Endodermal cell (in vitro differentiated cells): ENCODE data around the gene CACNA1D. TPM values are rescaled to one million over a fixed set of nuclear protein-coding genes. Genes with fewer than 3 reads are reported as not detected.

Source experiments
- DNase-seq: peaks from one replicate; pipeline ENCODE4 v3.0.0-alpha.2; 2017
- H3K27ac ChIP-seq: 2 replicates; pipeline ENCODE4 v1.5.1; 2013; ENCODE audit warnings: mild to moderate bottlenecking, low read depth, low read length, moderate library complexity
- H3K27me3 ChIP-seq: 2 replicates; pipeline ENCODE4 v1.6.1; 2013; ENCODE audit warnings: mild to moderate bottlenecking, low read length, moderate library complexity; ENCODE audit not compliant: insufficient read depth, control insufficient read depth, poor library complexity, severe bottlenecking
- H3K36me3 ChIP-seq: 2 replicates; pipeline ENCODE4 v1.7.0; 2013; ENCODE audit warnings: mild to moderate bottlenecking, low read length, moderate library complexity; ENCODE audit not compliant: control insufficient read depth, insufficient read depth
- H3K4me1 ChIP-seq: one replicate; pipeline ENCODE4 v1.7.0; 2013; ENCODE audit warnings: low read length; ENCODE audit not compliant: control insufficient read depth, insufficient read depth
- H3K4me3 ChIP-seq: 2 replicates; pipeline ENCODE4 v1.5.1; 2013; ENCODE audit warnings: mild to moderate bottlenecking, low read length, moderate library complexity
- H3K9ac ChIP-seq: 2 replicates; pipeline ENCODE4 v1.6.1; 2013; ENCODE audit warnings: mild to moderate bottlenecking, low read length, moderate library complexity; ENCODE audit not compliant: poor library complexity, severe bottlenecking; ENCODE audit errors: extremely low read depth
- H3K9me3 ChIP-seq: 2 replicates; pipeline ENCODE4 v1.6.1; 2013; ENCODE audit warnings: mild to moderate bottlenecking, low read length, moderate library complexity; ENCODE audit not compliant: control insufficient read depth
- H3K27ac Mint-ChIP-seq: 2 replicates; pipeline ENCODE4 v1.8.0; 2020; ENCODE audit warnings: mixed read lengths
- H3K27me3 Mint-ChIP-seq: 2 replicates; pipeline ENCODE4 v1.8.0; 2021; ENCODE audit warnings: mild to moderate bottlenecking, mixed read lengths; ENCODE audit not compliant: insufficient read depth
- H3K36me3 Mint-ChIP-seq: 2 replicates; pipeline ENCODE4 v1.8.0; 2020; ENCODE audit warnings: low read depth, mixed read lengths
- H3K4me1 Mint-ChIP-seq: 2 replicates; pipeline ENCODE4 v1.8.0; 2020; ENCODE audit warnings: mixed read lengths
- H3K4me3 Mint-ChIP-seq: 2 replicates; pipeline ENCODE4 v1.8.0; 2020; ENCODE audit warnings: mild to moderate bottlenecking, moderate library complexity, mixed read lengths
- H3K9me3 Mint-ChIP-seq: 2 replicates; pipeline ENCODE4 v1.8.0; 2020; ENCODE audit warnings: mild to moderate bottlenecking, mixed read lengths
- WGBS, 2 experiments: methylation state at CpG; one replicate each; pipeline versions ENCODE4 v1.1.5 to v1.1.7; 2013; ENCODE audit warnings: missing lambda C conversion rate in 2 of 2, mixed read lengths in 1 of 2; ENCODE audit not compliant: insufficient coverage in 1 of 2, insufficient read length in 1 of 2; 5-methylcytosine and 5-hydroxymethylcytosine counted together
- total RNA-seq, 2 donors: library from RNA; stranded (reverse); fragmentation: NEBNext Ultra II Directional in 1 of 2; extraction: Animal tissue kit (Norgen Biotek cat#: 25700) in 1 of 2; gene quantifications; 2 replicates in 1 of 2; 3 replicates in 1 of 2; pipeline ENCODE4 v1.2.1, GENCODE V29; 2021
- TF ChIP-seq, protein P1 (sequence below): fragments of 200-600 bp; sonication (generic); conservative IDR thresholded peaks from 2 replicates; pipeline ENCODE4 v1.5.0; 2021; ENCODE audit warnings: antibody characterized with exemption, mild to moderate bottlenecking

CACNA1D gene
- total RNA-seq, 2 donors from 2014 or later: 2.2 to 3.8 TPM

DNA sequence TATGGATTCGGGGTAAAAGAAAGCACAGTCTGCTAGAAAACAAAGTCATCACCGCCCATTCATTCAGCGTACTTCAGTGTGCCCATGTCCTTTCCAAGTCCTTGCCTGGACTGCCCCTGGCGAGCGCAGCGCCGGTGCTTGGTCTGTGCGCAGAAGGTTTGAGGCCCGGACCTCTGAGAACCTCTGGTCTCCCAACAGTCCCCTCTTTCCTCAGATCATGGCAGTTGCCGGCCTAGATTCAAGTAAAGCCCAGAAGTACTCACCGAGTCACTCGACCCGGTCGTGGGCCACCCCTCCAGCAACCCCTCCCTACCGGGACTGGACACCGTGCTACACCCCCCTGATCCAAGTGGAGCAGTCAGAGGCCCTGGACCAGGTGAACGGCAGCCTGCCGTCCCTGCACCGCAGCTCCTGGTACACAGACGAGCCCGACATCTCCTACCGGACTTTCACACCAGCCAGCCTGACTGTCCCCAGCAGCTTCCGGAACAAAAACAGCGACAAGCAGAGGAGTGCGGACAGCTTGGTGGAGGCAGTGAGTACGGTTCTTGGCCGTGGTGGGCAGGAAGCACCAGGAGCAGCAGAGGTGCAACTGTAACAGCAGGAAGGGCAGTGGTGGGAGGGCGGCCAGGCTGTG lies 315.5 kb downstream of the CACNA1D start:
- TF ChIP-seq, protein P1, sequence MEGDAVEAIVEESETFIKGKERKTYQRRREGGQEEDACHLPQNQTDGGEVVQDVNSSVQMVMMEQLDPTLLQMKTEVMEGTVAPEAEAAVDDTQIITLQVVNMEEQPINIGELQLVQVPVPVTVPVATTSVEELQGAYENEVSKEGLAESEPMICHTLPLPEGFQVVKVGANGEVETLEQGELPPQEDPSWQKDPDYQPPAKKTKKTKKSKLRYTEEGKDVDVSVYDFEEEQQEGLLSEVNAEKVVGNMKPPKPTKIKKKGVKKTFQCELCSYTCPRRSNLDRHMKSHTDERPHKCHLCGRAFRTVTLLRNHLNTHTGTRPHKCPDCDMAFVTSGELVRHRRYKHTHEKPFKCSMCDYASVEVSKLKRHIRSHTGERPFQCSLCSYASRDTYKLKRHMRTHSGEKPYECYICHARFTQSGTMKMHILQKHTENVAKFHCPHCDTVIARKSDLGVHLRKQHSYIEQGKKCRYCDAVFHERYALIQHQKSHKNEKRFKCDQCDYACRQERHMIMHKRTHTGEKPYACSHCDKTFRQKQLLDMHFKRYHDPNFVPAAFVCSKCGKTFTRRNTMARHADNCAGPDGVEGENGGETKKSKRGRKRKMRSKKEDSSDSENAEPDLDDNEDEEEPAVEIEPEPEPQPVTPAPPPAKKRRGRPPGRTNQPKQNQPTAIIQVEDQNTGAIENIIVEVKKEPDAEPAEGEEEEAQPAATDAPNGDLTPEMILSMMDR: no peak
- Histone ChIP-seq H3K36me3 (no peaks in the 10 kb centered on the region), H3K27me3 (no peaks in the 10 kb centered on the region), H3K9me3 (no peaks in the 10 kb centered on the region), H3K4me1 (no peaks in the 10 kb centered on the region), H3K9ac (no peak overlapping the region), H3K27ac (no peak overlapping the region), H3K4me3 (no peak overlapping the region)
- H3K27me3 Mint-ChIP-seq: no peaks in the 10 kb centered on the region
- H3K4me3 Mint-ChIP-seq: no peak overlapping the region
- H3K36me3 Mint-ChIP-seq: no peaks in the 10 kb centered on the region
- H3K4me1 Mint-ChIP-seq: no peaks in the 10 kb centered on the region
- WGBS, 2 experiments: 91 to 95% methylated on average over 24 to 28 of the region's 28 CpGs
- H3K9me3 Mint-ChIP-seq: no peaks in the 10 kb centered on the region
- peak; percentile 48 for DNase-seq
- H3K27ac Mint-ChIP-seq: no peak overlapping the region

DNA sequence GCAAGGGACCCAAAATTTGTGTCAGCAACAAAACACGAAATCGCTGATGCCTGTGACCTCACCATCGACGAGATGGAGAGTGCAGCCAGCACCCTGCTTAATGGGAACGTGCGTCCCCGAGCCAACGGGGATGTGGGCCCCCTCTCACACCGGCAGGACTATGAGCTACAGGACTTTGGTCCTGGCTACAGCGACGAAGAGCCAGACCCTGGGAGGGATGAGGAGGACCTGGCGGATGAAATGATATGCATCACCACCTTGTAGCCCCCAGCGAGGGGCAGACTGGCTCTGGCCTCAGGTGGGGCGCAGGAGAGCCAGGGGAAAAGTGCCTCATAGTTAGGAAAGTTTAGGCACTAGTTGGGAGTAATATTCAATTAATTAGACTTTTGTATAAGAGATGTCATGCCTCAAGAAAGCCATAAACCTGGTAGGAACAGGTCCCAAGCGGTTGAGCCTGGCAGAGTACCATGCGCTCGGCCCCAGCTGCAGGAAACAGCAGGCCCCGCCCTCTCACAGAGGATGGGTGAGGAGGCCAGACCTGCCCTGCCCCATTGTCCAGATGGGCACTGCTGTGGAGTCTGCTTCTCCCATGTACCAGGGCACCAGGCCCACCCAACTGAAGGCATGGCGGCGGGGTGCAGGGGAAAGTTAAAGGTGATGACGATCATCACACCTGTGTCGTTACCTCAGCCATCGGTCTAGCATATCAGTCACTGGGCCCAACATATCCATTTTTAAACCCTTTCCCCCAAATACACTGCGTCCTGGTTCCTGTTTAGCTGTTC lies 316.9 kb downstream of the CACNA1D start:
- 94 to 95% methylated on average over 15 to 24 of the region's 24 CpGs for WGBS, 2 experiments
- Histone ChIP-seq H3K4me1 (no peaks in the 10 kb centered on the region), H3K4me3 (no peak overlapping the region), H3K27ac (no peak overlapping the region), H3K36me3 (no peaks in the 10 kb centered on the region), H3K9me3 (no peaks in the 10 kb centered on the region), H3K9ac (no peak overlapping the region), H3K27me3 (no peaks in the 10 kb centered on the region)
- TF ChIP-seq, protein P1: no peak
- Mint-ChIP-seq H3K4me1 (no peaks in the 10 kb centered on the region), H3K27me3 (no peaks in the 10 kb centered on the region), H3K27ac (no peak overlapping the region), H3K36me3 (no peaks in the 10 kb centered on the region), H3K4me3 (no peak overlapping the region), H3K9me3 (no peaks in the 10 kb centered on the region)
- peak; percentile 36 for DNase-seq

DNA sequence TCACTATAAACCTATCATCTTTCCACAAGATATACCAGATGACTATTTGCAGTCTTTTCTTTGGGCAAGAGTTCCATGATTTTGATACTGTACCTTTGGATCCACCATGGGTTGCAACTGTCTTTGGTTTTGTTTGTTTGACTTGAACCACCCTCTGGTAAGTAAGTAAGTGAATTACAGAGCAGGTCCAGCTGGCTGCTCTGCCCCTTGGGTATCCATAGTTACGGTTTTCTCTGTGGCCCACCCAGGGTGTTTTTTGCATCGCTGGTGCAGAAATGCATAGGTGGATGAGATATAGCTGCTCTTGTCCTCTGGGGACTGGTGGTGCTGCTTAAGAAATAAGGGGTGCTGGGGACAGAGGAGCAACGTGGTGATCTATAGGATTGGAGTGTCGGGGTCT lies 318.0 kb downstream of the CACNA1D start:
- no peaks in the 10 kb centered on the region for H3K4me1 ChIP-seq
- TF ChIP-seq, protein P1: peak; percentile 45
- Mint-ChIP-seq H3K27ac (no peak overlapping the region), H3K9me3 (no peaks in the 10 kb centered on the region), H3K4me3 (no peak overlapping the region), H3K27me3 (no peaks in the 10 kb centered on the region), H3K36me3 (no peaks in the 10 kb centered on the region), H3K4me1 (no peaks in the 10 kb centered on the region)
- WGBS, 2 experiments: 80 to 86% methylated on average over 4 of the region's 4 CpGs
- H3K9me3 ChIP-seq: no peaks in the 10 kb centered on the region
- no peak overlapping the region for H3K9ac ChIP-seq
- H3K27ac ChIP-seq: no peak overlapping the region
- H3K27me3 ChIP-seq: no peaks in the 10 kb centered on the region
- H3K4me3 ChIP-seq: no peak overlapping the region
- peaks cover 3% of the 10 kb centered on the region for H3K36me3 ChIP-seq
- DNase-seq: peak; percentile 47
